ENCODE results near the gene XPO6.

XPO6 gene

DNA sequence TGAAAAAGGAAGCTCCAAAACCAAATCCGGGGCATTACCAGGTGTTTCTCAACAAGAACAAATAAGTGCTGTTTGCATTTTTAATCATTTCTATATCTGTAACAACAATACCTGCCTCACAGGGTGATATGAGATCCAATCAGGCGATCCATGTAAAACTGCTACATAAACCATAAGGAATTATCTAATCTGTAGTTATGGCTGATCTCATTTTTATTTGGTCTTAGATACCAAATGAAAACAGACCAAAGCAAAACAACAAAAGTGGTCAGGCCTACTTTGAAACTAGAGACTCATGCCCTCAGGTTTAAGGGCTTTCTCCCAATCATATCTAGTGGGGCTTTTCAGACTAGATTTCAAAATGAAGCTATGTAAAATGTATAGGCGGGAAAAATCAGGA is 28.3 kb downstream of the XPO6 start:
- DNase-seq, result no peak

GRCh38 chr16:28182801-28183200 is 29.0 kb downstream of the XPO6 start:
- DNase-seq, result no peak

- DNase-seq, result no peak
These were observed 29.6 kb downstream of the XPO6 start for GRCh38 chr16:28182183-28182582.

DNA sequence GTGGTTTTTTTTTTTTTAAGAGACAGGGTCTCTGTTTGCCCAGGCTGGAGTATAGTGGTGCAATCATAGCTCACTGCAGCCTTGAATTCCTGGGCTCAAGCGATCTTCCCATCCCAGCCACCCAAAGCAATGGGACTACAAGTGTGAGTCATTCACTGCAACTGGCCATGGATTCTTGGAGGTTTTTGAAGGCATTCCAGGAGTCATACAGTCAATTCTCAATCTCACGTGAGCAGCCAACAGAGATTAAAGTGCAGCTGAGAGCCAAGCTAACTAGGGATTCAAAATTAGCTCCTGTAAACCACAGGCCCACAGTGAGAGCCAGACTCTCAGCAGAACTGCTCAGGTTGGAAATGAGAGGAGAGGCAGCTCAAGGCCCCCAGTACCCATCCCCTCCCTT is 30.2 kb downstream of the XPO6 start:
- no peak for DNase-seq

- DNase-seq, result no peak
These were observed 30.9 kb downstream of the XPO6 start for GRCh38 chr16:28180655-28181460.

- no peak for DNase-seq
These were observed 32.4 kb downstream of the XPO6 start for GRCh38 chr16:28179354-28179753.

GRCh38 chr16:28175715-28176114 is 36.0 kb downstream of the XPO6 start:
- no peak for DNase-seq

DNA sequence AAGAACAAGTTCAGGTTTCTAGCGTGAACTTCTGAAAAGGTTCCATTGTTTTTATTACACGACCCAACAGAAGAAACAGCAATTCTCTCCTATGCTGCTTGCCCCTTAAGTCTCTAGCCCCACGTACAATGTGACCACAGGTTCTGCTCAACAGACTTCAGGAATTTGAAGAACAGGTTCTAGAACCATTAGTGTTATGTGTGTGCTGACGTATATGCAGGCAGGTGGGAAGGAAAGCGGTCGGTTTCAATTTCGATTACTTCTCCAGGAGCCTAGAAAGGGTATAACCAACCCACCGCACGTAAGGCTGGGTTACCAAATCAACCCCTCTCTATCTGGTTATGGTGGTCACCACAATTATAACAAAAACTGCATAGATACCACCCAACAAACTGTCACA is 39.4 kb downstream of the XPO6 start:
- DNase-seq, result no peak

DNA sequence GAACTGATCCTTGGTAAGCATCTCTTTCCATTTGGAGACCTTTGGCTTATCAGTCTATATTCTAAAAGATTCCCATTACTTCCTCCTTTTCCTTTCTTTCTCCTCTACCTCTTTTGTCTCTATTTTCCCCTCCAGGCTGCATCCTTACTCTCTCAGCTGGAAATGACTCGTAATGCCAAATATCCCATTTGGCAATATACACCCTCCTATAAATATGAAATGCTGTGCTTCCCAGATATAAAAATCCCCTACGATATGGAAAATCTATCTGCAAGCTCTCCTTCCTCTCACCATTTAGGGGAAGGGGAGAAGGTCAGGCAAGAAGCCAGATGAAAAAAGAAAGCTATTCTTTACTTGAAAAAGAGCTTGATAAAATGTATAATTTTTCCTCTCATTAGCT is 39.9 kb downstream of the XPO6 start:
- DNase-seq, result no peak

DNA sequence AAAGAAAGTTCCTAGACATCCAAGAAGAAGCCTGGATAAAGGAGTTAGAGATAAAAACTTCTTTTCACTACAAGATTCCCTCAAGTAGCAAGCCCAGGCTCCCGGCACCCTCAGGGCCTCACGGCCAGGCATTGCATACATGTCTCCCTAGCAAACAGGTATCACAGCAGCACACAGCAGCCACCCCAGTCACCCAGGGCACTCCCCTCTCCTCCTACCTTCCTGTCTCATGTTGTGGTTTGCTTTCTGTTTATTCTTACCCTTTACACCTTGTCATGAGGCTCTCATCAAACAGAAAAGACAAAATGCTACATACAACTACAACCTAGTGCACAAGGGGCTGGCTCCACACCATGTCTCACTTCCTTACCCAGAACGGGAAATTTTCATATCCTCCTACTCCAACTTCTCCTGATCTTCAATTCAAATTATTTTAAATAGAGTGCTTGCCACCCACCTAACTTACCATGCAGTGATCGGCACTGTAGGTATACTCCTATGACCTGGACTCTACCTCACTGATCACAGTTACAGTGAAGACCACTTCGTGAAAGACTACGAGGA is 42.7 kb downstream of the XPO6 start:
- no peak for DNase-seq

DNA sequence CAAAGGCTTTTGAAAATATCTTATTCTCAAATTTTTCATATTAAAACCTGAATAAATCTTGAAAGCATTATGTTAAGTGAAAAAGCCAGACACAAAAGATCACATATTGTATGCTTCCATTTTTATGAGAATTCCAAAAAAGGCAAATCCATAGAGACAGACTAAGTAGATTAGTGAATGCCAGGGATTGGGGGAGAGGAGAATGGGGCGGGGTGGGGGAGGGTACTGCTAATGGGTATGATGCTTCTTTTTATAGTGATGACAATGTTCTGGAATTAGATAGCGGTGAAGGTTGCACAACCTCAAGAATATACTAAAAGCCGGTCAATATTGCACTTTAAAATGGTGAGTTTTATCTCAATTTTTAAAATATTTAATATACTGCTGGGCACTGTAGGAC is 44.0 kb downstream of the XPO6 start:
- DNase-seq, result no peak

- DNase-seq, result no peak
These were observed 44.5 kb downstream of the XPO6 start for GRCh38 chr16:28167221-28167620.

DNA sequence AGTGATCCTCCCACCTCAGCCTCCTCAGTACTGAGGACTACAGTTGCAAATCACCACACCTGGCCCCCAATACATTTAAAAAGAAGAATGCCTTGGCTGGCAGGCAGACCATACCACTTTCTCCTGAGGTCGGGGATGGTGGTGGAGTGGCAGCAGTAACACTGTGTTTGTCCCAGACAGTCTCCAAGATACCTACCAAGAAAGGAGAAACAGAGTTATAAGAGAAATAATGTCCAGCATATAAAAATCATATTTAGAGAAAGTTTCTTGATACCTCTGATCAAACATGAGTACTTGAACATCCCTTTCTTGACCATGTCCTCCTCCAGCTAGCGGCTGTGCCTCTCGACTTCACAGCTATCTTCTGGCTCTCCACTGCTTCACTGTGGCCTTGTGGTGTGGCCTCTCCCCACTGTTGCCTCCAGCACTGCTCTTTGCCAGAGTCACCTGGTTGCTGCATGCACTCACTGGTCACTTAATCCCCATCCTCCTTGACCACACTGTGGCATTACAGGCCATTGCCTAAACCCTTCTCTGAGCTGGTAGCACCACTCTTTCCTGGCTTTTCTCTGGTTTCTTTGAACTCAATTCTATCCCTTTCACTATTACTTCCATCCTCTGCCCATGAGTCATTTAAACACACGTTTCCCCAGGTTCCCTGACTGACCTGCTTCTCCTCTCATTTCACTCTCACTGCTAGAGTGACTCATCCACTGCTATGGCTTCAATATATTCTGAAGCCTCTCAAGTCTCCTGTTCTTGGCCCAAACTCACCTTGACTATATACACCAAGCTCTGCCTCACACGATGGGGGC is 45.2 kb downstream of the XPO6 start:
- no peak for DNase-seq

DNA sequence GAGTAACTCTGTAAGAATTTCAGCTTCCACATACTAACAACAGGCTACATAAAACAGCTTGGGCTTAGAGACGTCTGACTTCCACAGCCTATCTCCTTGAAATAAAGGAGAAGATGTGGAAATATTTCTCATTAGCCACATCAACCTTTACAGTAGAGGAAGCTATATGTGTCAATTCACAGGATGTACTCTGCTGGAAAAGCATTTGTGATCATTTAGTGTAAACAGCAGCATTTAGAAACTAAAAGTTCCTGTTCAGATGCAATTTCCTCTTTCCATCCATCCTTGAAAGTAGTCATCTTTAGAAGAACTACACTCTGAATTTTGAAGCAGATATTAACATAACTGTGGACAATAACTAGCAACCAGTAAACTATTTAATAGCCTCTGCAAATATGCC is 46.2 kb downstream of the XPO6 start:
- DNase-seq, result no peak

GRCh38 chr16:28164140-28164539 is 47.6 kb downstream of the XPO6 start:
- DNase-seq, result no peak

- DNase-seq, result no peak
These were observed 48.1 kb downstream of the XPO6 start for GRCh38 chr16:28163699-28164098.

DNA sequence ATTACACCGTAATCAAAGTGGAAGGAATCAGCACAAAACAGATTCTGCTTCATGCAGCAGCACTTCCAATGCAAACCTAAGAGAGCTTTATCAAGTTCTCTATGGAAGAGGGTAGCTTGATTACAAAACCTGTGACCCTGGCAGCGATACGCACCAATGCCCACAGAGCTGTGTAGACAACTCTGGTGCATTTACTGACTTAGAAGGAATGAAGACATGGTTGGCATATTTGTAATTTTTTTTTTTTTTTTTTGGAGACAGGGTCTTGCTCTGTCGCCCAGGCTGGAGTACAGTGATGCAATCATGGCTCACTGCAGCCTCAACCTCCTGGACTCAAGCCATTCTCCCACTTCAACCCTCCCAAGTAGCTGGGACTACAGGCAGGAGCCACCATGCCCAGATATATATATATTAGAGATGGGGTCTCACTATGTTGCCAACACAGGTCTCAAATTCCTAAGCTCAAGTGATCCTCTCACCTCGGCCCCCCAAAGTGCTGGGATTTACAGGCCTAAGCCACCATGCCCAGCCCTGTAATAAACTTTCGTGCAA is 49.4 kb downstream of the XPO6 start:
- no peak for DNase-seq

DNA sequence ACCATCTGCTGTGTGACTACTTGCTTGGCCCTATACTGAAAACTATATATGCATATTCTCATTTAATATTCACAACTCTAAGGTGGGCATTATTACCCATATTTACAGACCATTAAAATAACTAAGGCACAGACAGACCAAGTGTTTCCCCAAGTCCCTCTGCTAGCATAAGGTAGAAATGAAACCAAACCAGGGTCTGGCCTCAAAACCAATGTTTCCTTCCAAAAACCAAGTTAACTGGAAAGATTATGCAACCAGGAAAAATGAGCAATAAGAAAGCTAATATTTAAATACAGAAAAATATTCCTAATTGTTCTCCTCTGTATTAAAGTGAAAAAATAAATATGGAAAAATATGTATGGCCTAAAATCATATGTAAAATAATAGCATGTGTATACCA is 50.1 kb downstream of the XPO6 start:
- no peak for DNase-seq

- no peak for DNase-seq
These were observed 53.6 kb downstream of the XPO6 start for GRCh38 chr16:28158136-28158535.

DNA sequence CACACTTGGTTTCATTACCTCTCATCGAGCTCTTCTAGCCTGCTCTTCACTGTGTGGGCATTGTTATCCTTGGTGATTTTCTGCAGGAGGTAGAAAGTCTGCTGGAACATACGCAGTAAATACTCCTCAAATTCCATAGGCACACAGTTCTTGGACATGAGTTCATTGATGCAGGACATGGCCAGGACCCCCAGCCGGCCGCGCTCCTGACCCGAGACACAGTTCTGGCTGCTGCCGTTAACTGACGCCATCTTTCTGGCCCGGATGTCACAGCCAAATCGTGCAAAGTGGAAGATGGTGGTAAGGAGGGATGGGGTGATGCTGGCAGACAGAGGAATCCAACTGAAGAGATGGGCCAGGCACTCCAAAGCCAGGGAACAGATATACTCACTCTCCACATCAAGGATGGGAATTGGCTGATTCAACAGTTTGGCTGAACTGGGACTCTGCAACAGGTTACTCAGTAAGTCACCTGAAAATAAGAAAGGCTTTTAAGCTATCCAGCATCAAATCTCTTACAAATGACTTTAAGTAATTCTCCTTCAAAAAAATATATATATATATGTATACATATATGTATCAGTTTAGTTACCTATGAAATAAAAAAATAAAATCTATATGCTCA is 55.6 kb downstream of the XPO6 start:
- DNase-seq, result no peak

DNA sequence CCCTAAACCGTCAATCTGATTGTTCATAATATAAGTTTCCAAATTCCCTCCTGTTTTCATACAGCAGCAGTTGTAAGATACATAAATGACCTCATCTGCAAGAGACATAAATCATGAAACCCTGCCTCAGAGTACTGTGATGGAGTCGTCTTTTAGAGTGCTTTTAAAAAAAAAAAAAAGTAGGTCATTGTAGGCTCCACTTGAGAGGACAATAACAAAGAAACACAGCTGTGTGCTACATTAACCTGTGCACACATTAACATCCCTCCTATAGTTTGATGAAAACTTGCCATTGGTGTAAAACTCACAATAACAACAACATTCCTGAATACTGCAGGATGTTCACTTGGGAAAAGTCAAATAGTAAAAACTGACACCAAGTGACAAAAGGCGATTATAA is 56.5 kb downstream of the XPO6 start:
- DNase-seq, result no peak

GRCh38 chr16:28151180-28151579 is 60.6 kb downstream of the XPO6 start:
- no peak for DNase-seq

Data from NCI-H1105 (cell line).